Skin of body (tissue), 2 donors: ENCODE data around the gene LRRC46. TPM values are rescaled to one million over a fixed set of nuclear protein-coding genes. Genes with fewer than 3 reads are reported as not detected.

Experiments
- DNase-seq: peaks from one replicate; lab custom pipeline; 2025; lab: John Stamatoyannopoulos, UW
- total RNA-seq: library from RNA; depleted of rRNA; stranded (reverse); fragments of >200 nt; gene quantifications from one replicate; pipeline ENCODE4 v1.2.3, GENCODE V29; 2014

The LRRC46 gene
- total RNA-seq, 1 donor from 2014 or later: 0.10 TPM

GRCh38 chr17:47830396-47831002 is 971 bp upstream of the LRRC46 start:
- DNase-seq: no peak

- no peak for DNase-seq
Observed at GRCh38 chr17:47831934-47832327, 461 bp downstream of the LRRC46 start.

GRCh38 chr17:47834756-47835155 is 3.3 kb downstream of the LRRC46 start:
- no peak for DNase-seq

DNA sequence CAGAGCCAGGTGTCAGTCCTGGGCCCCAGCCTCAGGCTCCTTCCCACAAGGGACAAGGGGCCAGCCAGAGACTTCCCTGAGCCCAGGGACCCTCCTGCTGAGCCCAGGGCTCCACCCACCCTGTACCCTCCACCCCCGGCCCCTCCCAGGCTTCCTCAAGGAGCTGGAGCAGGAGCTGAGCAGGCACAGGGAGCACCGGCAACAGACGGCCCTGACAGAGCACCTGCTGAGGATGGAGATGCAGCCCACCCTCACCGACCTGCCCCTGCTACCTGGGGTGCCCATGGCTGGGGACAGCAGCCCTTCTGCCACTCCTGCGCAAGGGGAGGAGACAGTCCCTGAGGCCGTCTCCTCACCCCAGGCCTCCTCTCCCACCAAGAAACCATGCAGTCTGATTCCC is 5.1 kb downstream of the LRRC46 start:
- DNase-seq: no peak

DNA sequence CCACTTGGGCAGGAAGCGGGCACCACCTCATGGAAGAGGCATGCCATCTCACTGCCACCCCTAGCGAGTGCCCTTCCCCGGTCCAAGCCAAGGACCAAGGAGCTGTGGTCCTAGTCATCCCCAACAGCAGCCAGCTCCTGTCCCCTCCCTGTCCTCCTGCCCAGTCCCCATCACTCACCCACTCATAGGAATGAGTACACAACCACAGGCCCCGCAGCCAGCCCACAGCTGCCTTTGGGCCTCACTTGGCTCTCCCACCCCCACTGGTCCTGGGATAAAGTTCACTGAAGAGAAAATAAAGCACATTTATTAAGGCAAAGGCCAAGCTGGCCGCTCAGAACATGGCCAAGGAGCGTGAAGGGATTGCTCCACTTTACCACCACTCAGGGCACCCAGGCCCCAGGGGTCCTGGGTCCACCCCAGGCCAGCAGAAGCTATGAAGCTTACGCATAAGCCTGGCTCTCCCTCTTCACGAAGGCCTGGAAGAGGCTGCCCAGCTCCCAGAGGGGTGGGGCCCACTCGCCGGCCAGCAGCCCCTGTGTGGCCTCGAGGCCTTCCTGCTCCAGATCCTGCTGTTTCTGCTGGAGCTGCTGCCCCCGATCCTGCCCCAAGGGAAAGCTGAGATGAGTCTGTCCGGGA is 6.0 kb downstream of the LRRC46 start:
- DNase-seq: no peak

DNA sequence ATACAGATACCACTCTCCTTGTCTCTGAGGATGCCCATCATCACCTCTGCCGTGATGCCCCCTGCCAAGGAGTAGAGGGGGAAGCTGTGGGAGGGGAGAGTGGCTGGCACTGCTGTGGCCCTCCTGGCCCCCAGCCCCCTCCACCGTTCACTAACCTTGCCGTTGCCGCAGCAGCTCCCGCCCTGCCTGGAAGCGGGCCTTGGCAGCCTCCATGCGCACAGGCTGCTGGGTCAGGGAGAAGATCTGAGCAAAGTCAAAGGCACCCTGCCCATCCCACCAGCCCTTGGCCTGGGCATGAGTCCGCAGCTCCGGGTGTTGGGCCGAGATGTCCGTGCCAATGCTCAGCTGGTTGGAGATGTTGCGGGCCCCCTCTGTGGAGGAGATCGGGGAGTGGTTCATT is 7.2 kb downstream of the LRRC46 start:
- no peak for DNase-seq

DNA sequence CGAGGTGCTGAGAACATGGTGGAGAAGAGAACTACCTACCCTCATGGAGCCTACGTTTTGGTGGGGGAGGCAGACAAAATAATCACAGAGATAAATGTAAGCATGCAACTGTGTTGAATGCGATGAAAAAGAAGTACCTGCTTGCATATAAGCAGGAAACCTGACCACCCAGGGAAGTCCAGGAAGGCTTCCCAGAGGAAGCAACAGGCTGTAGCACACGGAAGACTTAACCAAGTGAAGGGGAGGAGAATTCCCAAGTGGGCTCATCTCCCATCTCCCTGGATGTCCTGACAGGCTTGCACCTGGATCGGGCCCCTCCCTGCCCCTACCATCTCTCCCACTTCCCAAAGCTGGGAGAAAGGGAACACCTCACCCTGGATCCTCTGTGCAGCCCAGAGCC is 7.6 kb downstream of the LRRC46 start:
- DNase-seq: no peak

GRCh38 chr17:47840001-47840741 is 8.7 kb downstream of the LRRC46 start:
- no peak for DNase-seq

GRCh38 chr17:47840742-47841487 is 9.4 kb downstream of the LRRC46 start, which contains the start of gene SCRN2:
TSS of gene SCRN2 (minus strand) at chr17:47841273. CDS start at chr17:47840843, 430 bp downstream.
- DNase-seq: peak; percentile 85

DNA sequence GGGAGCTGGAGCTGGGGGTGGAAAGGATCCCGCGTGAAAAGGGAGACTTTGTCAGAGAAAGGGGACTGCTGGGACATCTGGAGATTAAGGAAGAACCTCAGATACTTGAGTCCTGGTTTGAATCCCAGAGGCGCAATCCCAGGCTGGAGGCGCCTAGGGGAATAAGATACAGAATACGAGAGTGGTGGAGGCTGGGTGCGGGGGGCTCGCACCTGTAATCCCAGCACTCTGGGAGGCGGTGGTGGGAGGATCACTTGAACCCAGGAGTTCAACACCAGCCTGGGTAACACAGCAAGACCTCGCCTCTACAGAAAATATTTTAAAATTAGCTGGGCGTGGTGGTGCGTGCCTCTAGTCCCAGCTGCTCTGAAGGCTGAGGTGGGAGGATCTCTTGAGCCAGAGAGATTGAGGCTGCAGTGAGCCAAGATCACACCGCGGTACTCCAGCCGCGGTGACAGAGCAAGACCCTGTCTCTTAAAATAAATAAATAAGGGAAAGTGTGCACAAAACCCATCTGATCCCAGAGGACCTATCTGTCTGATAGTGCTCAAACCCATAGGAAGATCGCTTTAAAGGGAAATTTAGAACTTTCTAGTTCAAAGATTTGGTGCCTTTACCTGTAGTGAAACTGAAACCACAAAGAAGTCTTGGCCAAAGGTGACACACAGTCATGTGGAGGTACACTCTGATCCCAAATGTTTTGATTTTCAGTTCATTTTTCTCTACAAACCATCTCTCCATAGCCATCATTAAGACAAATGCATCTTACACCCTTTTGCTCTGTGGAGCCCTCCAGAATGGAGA is 10.2 kb downstream of the LRRC46 start:
- DNase-seq: no peak

- DNase-seq: no peak
Observed at GRCh38 chr17:47843391-47843730, 11.9 kb downstream of the LRRC46 start.

DNA sequence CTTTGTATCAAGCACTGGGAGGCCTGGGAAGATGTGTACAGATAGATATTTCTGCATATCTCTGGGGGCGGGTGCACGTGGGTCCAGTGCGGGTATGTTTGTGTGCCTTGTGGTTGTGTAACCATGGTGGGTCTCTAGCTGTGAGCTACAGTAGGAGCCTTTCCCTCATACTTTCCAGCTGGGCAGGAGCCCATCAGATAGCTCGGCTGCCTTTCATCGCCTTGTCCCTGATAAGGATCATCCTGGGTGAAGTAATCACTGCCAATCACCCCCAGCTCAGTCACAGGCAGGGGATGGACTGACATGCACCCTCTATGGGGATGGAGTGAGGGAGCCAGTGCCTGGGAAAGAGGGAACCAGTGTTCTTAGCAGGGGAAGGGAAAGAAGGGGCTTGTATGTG is 12.8 kb downstream of the LRRC46 start:
- no peak for DNase-seq

DNA sequence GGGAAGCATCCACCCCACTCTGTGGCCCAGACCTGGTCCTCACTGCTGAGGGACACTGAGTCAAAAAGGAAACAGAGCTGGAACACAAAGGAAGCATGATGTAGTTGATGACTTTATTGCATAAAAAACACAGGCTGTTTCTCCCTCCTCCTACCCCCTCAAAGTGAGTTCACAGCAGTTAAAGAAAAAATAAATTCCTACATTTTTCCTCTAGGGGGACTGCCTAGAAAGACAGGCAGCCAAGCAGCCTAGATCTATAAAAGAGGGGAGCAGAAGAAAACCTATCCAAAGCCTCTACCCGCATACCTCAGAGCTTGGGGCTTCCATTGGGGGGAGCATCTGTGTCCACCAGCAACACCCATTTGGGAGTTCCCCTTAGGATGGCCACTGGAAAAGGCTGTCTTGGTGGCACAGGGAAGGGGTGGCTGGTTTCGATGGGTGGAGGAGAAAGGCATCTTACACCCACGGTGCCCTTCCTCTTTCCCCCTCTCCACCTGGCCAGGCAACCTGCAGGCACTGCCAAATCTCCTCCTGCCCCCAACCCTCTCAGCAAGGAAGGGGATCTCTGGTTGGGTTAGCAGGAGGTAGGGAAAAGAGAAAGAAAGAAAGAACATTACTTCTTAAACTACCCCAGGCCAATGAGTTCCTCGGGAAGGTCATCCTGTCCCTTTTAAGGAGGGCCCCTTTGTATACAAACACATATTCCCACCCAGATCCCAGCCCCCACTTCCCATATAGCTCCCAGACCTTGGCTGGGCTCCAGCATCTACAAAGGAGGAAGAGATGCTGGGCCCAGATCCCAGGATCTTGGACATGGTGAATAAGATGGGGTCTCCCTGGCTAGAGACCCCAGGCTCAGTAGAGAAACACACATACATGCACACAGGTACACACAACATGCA is 13.6 kb downstream of the LRRC46 start:
- DNase-seq: no peak

GRCh38 chr17:47845716-47846075 is 14.2 kb downstream of the LRRC46 start:
- DNase-seq: no peak

GRCh38 chr17:47846716-47847340 is 15.4 kb downstream of the LRRC46 start:
- no peak for DNase-seq

DNA sequence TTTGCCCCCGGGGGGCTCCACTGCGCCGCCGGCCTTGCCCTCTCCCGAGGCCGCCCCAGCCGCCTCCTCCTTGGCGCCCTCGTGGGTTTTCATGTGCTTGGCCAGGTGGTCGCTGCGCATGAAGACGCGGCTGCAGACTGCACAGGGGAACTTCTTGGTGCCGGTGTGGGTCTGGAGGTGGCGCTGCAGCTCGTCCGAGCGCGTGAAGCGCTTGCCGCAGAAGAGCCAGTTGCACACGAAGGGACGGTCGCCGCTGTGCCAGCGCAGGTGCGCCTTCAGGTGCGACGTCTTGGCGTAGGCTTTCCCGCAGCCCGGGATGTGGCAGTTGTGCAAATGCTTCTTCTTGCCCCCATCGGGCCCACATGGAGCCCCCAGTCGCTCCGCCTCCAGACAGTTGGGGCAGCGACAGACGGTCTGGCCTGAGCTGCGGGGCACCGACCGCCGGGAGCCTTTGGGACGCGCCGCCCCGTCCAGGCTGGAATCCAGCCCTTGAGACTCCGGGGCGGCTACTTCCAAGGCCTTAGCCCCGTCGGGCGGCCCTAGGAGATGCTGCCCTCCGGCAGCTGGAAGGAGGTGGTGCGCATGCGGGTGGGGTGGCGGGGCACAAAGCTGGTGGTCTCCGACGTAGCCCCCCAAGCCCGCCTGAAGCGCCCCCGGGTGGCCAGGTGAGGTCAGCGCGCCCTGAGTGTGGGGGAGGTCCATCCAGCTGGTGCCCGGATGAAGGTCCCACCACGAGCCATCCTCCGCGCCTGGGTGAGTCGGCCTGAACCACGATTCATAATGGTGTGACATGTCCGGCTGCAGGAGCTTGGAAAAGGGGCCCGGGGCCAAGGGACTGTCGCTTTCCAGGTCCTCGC is 16.1 kb downstream of the LRRC46 start:
- no peak for DNase-seq

- DNase-seq: no peak
Observed at GRCh38 chr17:47848198-47848513, 16.7 kb downstream of the LRRC46 start.

GRCh38 chr17:47850373-47850691 is 18.9 kb downstream of the LRRC46 start:
- no peak for DNase-seq
